Keratinocyte (primary cell): ENCODE measurements around the gene FBXW7. TPM values are rescaled to one million over a fixed set of nuclear protein-coding genes. Genes with fewer than 3 reads are reported as not detected.
A peak's percentile ranks its signal among the peaks of the same experiment; 100 is the strongest.

Experiments
- DNase-seq: peaks from one replicate; pipeline ENCODE4 v3.0.0-alpha.2; 2011; ENCODE audit warnings: low read depth, missing footprints, low spot score
- FAIRE-seq: peaks from 2 replicates; lab custom pipeline; 2011; peaks lifted over from hg19 to GRCh38; lab: Jason Lieb, UNC
- H2AFZ ChIP-seq: 2 replicates; pipeline ENCODE4 v1.6.0; 2012; ENCODE audit warnings: low read length, control low read depth, inconsistent platforms; ENCODE audit not compliant: control insufficient read depth
- H3K27ac ChIP-seq: 2 replicates; pipeline ENCODE4 v1.5.1; 2011; ENCODE audit warnings: low read length; ENCODE audit not compliant: control insufficient read depth, insufficient read depth
- H3K27me3 ChIP-seq: 3 replicates; pipeline ENCODE4 v1.6.0; 2011; ENCODE audit warnings: low read length; ENCODE audit not compliant: control insufficient read depth, insufficient read depth; ENCODE audit errors: extremely low read depth
- H3K36me3 ChIP-seq, 2 experiments: 2 replicates in 1 of 2; 3 replicates in 1 of 2; pipeline ENCODE4 v1.5.1; 2011; ENCODE audit warnings: low read length in 2 of 2, mild to moderate bottlenecking in 1 of 2; ENCODE audit not compliant: control insufficient read depth in 2 of 2, insufficient read depth in 2 of 2; ENCODE audit errors: extremely low read depth in 1 of 2
- H3K4me1 ChIP-seq: 3 replicates; pipeline ENCODE4 v1.5.1; 2011; ENCODE audit warnings: low read length; ENCODE audit not compliant: control insufficient read depth, insufficient read depth; ENCODE audit errors: extremely low read depth
- H3K4me2 ChIP-seq: 3 replicates; pipeline ENCODE4 v1.6.0; 2011; ENCODE audit warnings: low read depth, low read length; ENCODE audit not compliant: control insufficient read depth, insufficient read depth; ENCODE audit errors: extremely low read depth
- H3K4me3 ChIP-seq, 3 experiments: fragments of 200-600 bp in 1 of 3; sonication (generic) in 1 of 3; 2 replicates in 2 of 3; 3 replicates in 1 of 3; pipeline ENCODE4 v1.5.1; 2011 to 2016; ENCODE audit warnings: low read length in 3 of 3, mild to moderate bottlenecking in 3 of 3, control low read depth in 2 of 3, inconsistent platforms in 1 of 3, low read depth in 1 of 3, mixed read lengths in 1 of 3, mixed run types in 1 of 3, moderate library complexity in 1 of 3; ENCODE audit not compliant: control insufficient read depth in 2 of 3, insufficient read depth in 2 of 3; ENCODE audit errors: extremely low read depth in 1 of 3
- H3K79me2 ChIP-seq: 2 replicates; pipeline ENCODE4 v1.6.0; 2012; ENCODE audit warnings: low read length; ENCODE audit not compliant: control insufficient read depth, insufficient read depth
- H3K9ac ChIP-seq: 3 replicates; pipeline ENCODE4 v1.6.0; 2011; ENCODE audit warnings: low read length; ENCODE audit not compliant: control insufficient read depth, insufficient read depth; ENCODE audit errors: extremely low read depth
- H3K9me1 ChIP-seq: 3 replicates; pipeline ENCODE4 v1.6.0; 2011; ENCODE audit warnings: low read length; ENCODE audit not compliant: control insufficient read depth, insufficient read depth; ENCODE audit errors: extremely low read depth
- H3K9me3 ChIP-seq: 2 replicates; pipeline ENCODE4 v1.5.1; 2012; ENCODE audit warnings: low read depth, low read length; ENCODE audit not compliant: control insufficient read depth
- H4K20me1 ChIP-seq: 3 replicates; pipeline ENCODE4 v1.6.0; 2011; ENCODE audit warnings: low read length; ENCODE audit not compliant: control insufficient read depth, insufficient read depth; ENCODE audit errors: extremely low read depth
- CTCF ChIP-seq, 3 experiments: IDR thresholded peaks in 1 of 3; conservative IDR thresholded peaks in 1 of 3; optimal IDR thresholded peaks in 1 of 3; 2 replicates in 2 of 3; 3 replicates in 1 of 3; pipeline versions ENCODE3 to v1.5.1; 2011; ENCODE audit warnings: low read length in 3 of 3, mild to moderate bottlenecking in 3 of 3, moderate library complexity in 2 of 3, control low read depth in 1 of 3, inconsistent platforms in 1 of 3; ENCODE audit not compliant: insufficient read depth in 2 of 3; ENCODE audit errors: extremely low read depth in 1 of 3
- EZH2 ChIP-seq: IDR thresholded peaks from one replicate; pipeline ENCODE4 v1.6.1; 2012; ENCODE audit warnings: inconsistent platforms, mild to moderate bottlenecking, low read length, moderate library complexity
- dilution Hi-C: fragments of 300-500 bp; cut with MboI; formaldehyde crosslinking; loops from one replicate; pipeline ENCODE4 v1.7.0; 2020; ENCODE audit warnings: low sequenced_read_pairs; ENCODE audit not compliant: extremely low pct_ligation_motif_present
- polyA plus RNA-seq, 5 experiments: library from polyadenylated mRNA; depleted of rRNA in 3 of 5; stranded (reverse) in 3 of 5; stranded (forward) in 1 of 5; unstranded in 1 of 5; fragments of >200 nt; gene quantifications; 1 replicate in 1 of 5; 2 replicates in 3 of 5; 3 replicates in 1 of 5; pipeline versions ENCODE4 v1.2.1 to v1.2.3, GENCODE V29; 2011 to 2012; ENCODE audit warnings: missing spikeins in 2 of 5, low read depth in 1 of 5, low replicate concordance in 1 of 5

FBXW7 gene
- polyA plus RNA-seq, 1 donor (not counting 4 experiments of a cell fraction or from before 2014, with no cell fraction given): 39.6 TPM

DNA sequence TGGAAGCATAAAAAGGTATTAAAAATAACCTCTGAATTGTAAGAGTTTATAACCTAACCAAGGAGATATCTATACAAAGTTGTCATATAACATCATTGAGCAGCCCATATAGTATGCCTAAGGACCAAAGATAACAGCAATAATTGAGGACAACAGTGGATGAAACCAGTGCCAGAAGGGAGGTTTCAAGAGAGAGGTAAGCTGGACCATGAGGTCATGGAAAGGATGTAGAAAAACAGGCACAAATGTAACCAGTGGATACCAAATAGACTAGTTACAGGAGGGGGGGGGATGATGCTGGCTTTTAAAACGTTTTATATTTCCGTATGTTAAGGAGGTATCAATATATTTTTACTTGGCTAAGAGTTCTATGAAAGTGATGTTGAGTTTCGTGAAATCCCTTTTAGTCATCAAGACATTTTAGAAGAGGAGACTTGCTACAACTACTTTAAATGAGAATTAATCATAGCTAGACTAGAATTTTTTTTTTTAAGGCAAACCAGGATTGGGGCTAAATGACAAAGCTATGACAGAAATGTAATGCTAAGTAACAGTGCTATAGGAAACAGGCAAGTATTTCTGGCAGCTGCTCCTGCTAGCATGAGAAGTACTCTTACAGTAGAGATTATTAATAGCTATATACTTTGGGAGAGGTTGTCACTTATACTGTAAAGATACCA, 161.1 kb downstream of the FBXW7 start:
- Histone ChIP-seq H3K36me3 (no peaks in the 10 kb centered on the region), H3K4me1 (peaks cover 3% of the 10 kb centered on the region), H3K4me2 (no peak overlapping the region), H3K9ac (no peak overlapping the region), H3K9me3 (no peaks in the 10 kb centered on the region), H3K79me2 (peaks cover 6% of the 10 kb centered on the region), H4K20me1 (no peaks in the 10 kb centered on the region), H2AFZ (no peak overlapping the region), H3K4me3 (no peak overlapping the region), H3K9me1 (no peaks in the 10 kb centered on the region), H3K27me3 (no peaks in the 10 kb centered on the region), H3K27ac (no peak overlapping the region)
- peak; percentile 9 for FAIRE-seq
- TF ChIP-seq EZH2: no peak
- no peak for TF ChIP-seq CTCF (optimal IDR thresholded peaks at IDR 0.05 in 1 of 3, IDR thresholded peaks at IDR 0.05 in 1 of 3, conservative IDR thresholded peaks at IDR 0.05 in 1 of 3; ENCODE audit: extremely low read depth in 1 of 3, insufficient read depth in 2 of 3, low read length in 3 of 3)
- dilution Hi-C loops: no loop called here
- DNase-seq: no peak

DNA sequence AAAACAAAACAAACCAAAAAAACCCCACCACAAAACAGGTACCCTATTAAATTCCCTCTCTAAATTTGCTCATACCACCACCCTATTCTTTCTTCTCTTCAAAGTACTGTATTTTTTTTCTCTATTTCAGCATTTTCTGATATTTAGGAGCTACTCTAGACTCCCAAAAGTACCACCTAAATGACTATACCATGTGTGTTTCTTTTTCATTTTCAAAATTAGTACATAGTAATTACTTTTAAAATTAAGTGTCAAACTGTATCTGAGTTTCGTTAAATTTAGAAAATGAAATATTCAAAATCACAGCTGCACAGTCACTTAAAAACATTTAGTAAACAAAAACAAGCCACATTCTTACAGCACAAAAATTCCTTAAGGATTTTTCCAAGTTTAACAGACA, 161.7 kb downstream of the FBXW7 start:
- dilution Hi-C loops: no loop called here
- TF ChIP-seq CTCF (optimal IDR thresholded peaks at IDR 0.05 in 1 of 3, IDR thresholded peaks at IDR 0.05 in 1 of 3, conservative IDR thresholded peaks at IDR 0.05 in 1 of 3; ENCODE audit: extremely low read depth in 1 of 3, insufficient read depth in 2 of 3, low read length in 3 of 3) (no peak), EZH2 (no peak)
- Histone ChIP-seq H4K20me1 (no peaks in the 10 kb centered on the region), H3K4me2 (no peak overlapping the region), H3K9me1 (no peaks in the 10 kb centered on the region), H3K79me2 (peaks cover 6% of the 10 kb centered on the region), H3K36me3 (no peaks in the 10 kb centered on the region), H2AFZ (no peak overlapping the region), H3K27ac (no peak overlapping the region), H3K9me3 (no peaks in the 10 kb centered on the region), H3K9ac (no peak overlapping the region), H3K4me1 (peaks cover 9% of the 10 kb centered on the region), H3K27me3 (no peaks in the 10 kb centered on the region), H3K4me3 (no peak overlapping the region)
- DNase-seq (no peak), FAIRE-seq (no peak)
